DMS153 treated with DMSO at 0.1 percent for 48 hours (cell line): ENCODE results near the gene C3orf70.

ENCODE experiments used
- DNase-seq: peaks from one replicate; lab custom pipeline; 2025; ENCODE audit not compliant: unreplicated experiment; lab: John Stamatoyannopoulos, UW

The C3orf70 gene

DNA sequence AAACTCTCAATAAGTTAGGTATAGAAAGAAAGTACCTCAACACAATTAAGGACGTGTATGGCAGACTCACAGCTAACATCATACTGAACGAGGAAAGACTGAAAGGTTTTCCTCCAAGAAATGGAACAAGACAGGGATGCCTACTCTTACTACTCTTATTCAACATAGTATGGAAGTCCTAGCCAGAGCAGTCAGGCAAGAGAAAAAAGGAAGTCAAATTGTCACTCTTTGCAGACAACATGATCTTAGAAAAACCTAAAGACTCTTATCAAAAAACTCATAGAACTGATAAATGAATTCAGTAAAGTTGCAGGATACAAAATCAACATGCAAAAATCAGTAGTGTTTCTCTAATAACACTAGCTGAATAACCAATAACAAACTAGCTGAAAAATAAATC lies 96.0 kb downstream of the C3orf70 start:
- no peak for DNase-seq

DNA sequence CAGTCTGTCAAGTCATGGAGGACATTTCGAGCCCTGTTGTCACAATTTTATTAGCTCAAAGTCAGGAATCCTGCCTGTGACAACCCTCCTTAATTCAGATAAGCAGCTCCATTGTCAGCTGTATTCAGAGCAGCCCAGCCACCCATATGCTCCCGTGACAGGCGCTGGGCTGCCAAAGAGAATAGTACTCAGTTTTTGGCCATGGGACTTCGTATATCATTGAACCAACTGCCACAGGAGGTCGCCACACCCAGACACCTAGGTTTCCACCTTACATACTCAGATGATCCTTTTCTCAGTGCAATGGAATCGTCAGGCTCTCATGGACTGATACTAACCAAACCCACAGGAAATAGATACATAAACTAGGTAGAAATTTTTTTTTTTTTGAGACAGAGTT lies 100.2 kb downstream of the C3orf70 start:
- no peak for DNase-seq

DNA sequence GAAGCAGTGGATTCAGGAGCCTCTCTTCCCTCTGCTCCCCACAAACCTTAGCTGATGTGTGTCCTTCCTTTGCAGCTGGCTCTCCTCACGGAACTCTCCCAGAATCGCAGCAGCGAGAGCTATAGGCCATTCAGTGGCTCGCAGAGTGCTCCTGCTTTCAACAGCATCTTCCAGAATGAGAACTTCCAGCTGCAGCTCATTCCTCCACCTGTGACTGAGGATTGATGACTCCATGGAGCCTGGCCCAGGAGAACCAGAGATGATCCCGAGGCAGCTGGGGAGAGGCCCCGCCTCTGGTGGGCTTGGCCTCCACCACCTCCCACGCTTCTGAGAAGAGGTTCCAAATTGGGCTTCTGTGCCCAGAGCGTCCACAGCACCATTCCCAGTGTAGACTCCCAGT lies 101.1 kb downstream of the C3orf70 start:
- DNase-seq: no peak

DNA sequence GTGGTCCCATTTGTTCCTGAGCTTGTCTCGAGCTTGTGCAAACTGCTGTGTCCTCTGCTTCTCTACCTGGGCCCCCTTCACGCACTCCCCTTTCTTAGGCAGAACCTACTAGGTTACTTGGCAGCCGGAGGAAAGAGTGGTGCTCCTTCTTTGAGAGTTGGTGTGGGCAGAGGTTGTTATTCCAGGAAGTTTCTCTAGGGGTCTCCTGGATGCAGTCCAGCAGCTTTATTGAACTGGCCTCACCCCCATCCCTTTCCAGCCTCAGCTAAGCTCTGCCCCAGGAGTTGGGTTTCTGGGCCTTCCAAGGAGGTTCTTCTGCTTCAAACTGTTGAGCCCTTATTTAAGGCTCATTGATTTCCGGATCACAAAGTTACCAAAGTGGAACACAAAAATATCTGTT lies 103.2 kb downstream of the C3orf70 start:
- no peak for DNase-seq

DNA sequence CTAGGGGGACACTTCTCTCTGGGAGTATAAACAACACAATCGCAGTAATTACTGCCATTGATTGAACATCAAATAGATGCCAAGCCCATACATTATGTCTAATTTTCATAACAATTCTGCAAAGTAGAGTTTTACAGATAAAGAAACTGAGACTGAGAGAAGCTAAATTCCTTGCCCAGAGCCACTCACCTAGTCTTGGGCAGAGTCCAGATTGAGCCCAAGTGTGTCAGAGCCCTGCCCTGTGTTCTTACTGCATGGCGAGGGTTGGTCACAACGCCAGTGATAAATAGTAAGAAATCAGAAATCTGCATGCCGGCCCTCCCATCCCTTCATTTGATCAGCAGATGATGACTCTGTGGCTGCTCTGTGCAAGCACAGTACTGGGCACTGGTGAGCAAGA lies 106.3 kb downstream of the C3orf70 start:
- no peak for DNase-seq

DNA sequence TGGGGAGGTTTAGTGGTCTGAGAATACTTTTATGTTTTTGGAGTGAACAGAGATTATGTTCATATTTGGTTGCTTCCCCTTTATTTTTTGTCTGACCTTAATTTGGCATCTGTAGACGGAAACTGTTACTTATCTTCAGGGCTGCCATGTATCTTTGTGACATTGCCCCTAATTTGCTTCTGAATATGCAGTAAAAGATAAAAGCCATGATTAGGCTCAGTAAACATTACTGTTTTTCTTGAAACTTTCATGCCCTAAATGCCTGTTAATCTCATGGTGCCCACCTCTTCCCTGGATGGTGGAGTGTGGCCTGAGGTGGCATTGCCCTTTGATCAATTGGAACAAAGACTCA lies 106.7 kb downstream of the C3orf70 start:
- DNase-seq: no peak

DNA sequence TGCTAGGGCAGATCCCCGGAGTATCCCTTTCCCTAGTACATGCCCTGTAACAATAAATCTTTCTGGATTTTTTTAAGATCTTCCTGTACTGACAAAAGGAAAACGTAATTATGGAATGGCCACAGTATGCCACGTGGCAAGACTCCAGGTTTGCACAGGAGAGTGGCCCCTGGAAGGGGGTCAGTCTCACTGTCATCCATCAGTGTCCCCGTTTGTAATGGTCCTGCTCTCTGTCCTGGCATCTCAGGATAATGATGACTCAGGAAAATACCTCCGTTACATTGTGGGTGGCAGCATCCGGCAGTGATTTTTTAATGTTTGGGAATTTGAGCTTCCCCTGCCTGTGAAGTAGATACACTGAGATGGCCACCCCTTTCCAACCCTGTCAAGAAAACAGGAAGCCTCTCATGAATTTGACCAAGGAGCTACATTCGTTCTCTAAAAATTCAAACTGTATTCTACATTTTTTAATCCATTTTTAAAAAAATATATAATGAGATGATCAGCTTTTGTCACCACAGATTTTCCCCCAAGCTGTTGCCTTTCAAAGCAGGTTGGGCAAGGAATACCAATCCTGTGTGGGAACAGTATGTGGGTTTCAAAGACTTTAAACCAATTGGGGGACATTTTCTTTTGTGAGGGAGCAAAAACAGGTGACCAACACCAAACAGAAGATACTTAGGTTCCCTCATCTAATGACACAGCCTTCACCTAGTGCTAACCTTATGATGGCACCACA lies 110.4 kb downstream of the C3orf70 start:
- DNase-seq: no peak

DNA sequence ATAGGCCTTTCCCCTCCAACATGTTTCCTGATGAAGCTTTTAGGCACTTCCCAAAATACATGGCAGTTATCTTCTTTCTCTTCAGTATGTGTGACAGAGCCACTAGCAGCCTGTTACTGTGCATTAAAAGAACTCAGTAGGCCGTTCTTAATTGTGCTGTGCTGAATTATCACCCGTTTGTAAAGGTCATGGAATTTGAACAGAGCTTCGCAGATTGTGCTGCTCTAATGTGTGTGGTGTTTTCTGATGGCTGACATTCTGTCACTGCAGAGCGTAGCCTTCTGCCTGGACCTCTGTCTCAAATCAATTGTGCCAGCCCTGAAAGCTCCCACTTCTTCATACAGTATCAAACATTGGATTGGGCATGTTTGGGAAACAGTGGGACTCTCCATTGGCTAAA lies 111.3 kb downstream of the C3orf70 start:
- DNase-seq: no peak

DNA sequence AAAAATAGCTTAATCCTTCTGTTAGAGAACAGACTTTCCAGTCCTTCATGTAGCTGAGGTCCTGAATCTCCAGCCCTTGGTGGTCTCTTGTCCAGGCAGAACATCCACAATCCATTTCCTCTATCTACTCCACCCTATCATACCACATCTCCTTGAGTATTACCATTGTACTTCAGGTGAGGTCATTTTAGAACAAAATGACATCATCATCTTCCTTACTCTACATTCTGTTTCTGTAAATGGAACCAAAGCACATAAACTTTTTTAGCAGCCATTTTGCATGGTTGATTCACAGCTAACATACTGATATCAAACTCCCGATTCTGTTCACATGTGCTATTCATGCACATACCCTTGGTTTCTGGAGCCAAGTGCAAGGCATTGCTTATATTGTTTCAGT lies 112.4 kb downstream of the C3orf70 start:
- DNase-seq: no peak

DNA sequence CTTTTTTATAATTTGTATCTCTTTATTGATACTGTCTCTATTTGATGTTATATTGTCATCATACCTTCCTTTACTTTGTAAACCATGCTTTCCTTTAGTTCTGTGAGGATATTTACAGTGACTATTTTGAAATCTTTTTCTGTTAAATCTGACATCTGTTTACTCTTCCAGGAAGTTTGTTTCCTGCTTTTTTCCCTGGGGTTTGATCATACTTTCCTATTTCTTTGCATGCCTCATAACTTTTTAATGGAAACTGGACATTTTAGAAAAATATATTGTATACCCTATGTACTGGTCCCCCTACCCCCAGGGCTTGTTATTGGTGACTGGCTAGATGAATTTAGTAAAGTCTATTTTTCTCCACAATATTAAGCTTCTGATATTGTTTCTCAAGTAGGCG lies 115.1 kb downstream of the C3orf70 start:
- DNase-seq: no peak

DNA sequence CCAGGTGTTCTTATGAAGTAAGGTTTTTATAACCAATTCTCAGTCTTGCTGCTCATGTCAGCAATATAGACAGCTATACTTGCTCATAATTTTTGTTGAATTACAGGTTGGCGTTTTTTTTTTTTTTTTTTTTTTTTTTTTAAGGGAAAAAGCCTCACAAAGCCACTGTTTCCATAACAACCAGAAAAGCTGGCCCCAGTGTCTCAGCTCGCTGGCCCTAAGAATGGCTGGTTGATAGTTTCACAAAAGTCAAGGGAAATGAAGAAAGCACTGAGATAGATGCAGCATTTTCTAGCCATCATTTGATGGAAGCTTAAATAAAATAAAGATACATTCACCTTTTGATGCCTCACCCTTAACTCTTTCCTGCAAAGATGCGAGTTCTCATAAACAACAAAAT lies 121.9 kb downstream of the C3orf70 start:
- DNase-seq: no peak

DNA sequence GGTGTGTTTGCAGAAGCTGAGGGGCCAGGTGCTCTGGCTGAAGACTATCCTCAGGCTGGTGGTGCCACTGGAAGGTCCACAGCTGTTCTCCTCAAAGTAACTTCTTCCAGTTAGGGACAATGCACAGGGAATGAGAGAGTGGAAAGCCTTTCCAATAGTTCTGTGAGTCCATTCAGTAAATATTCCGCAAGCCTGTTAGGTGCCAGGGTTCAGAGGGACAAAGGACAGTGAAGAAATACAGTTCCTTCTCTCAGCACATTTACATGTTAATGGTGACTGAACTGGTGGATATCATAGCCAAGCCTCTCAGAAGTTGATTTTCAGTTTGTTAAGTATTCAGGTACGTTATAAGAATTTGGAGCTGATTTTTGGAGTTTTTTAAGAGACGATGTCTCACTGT lies 122.5 kb downstream of the C3orf70 start:
- DNase-seq: no peak

DNA sequence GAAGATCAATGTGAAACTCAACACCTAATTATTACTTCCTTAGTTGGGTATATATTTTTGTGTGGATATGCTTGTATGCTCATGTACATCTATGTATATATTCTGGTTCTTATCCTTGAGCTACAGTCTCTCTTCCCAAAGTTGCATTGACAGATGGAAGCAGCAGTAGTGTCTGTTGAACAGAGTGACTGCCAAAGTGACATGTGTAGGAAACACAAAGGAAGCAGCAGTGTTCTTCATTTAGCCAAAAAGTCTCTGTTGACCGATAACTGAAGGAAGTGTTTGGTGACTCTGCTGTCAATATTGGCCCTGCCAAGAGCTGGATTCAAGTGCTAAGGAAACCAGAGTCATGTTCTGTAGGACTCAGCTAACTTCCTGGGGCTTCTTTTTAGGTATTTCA lies 123.8 kb downstream of the C3orf70 start:
- no peak for DNase-seq

DNA sequence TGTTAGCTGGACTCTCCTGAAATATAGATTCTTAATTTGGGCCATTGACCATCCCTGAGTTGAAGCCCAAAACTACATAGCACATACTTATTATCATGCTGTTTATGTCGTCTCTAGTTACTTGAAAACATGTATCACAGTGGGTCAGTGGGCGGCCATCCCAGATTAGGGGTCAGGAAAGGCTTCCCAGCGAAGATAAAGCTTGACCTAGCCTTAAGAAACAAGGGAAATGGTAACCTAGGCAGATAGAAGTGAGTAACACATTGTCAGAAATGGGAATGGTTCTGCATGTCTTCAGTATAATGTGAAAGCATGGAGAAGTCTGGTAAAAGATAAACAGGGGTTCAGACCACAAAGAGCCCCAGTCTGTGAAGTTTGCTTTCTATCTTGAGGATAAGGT lies 124.7 kb downstream of the C3orf70 start:
- DNase-seq: no peak
